Measurements from ENCODE around the gene DYRK3. TPM values are rescaled to one million over a fixed set of nuclear protein-coding genes. Genes with fewer than 3 reads are reported as not detected.

The DYRK3 gene
- total and polyA plus RNA-seq, 9 of the 15 experiments (the other 6 are each of a cell fraction or from before 2014, with no cell fraction given) = 4.5 to 33.7 (median 25.7) TPM

- 0 out of 2 replicates have a peak, but pooled peaks have one; percentile 54 for TF ChIP-seq MAX (CRISPR knock-in tag; IDR thresholded peaks at IDR 0.05)
- no peak for TF ChIP-seq PURB (CRISPR knock-in tag; IDR thresholded peaks at IDR 0.05; ENCODE audit: low read depth)
- TF ChIP-seq PHB2 (IDR thresholded peaks at IDR 0.05; ENCODE audit: low read depth) = peak; percentile 77
- no peak for TF ChIP-seq THAP7 (CRISPR knock-in tag; IDR thresholded peaks at IDR 0.05)
Observed at GRCh38 chr1:206672844-206673758, 37.8 kb downstream of the DYRK3 start (continued).

- no peak for FAIRE-seq
- H3K9ac ChIP-seq (ENCODE audit: insufficient read depth in 1 of 2, low read depth in 2 of 2, low read length in 2 of 2) = peak overlapping the region in 1 of 2 experiments; percentile 66; a peak in 2 of 4 replicates
- POLR2A ChIA-PET = interaction anchor here (1.2 to 3.7 kb wide), 5 partner anchors 9 to 18 kb away, joined by 3 to 40 read pairs (median 19); no protein-coding TSS in a partner anchor
- intact Hi-C loops (cut with micrococcal nuclease) (loop anchor here (5.0 kb wide), 1 partner anchor 33 kb away; no protein-coding TSS in a partner anchor), in situ Hi-C loops (cut with MboI) (no loop called here)
- H3K79me2 ChIP-seq (ENCODE audit: control insufficient read depth, insufficient read depth, low read length) = no peaks in the 10 kb centered on the region
- no peaks in the 10 kb centered on the region for H3K9me3 ChIP-seq (replicated peaks; ENCODE audit: control insufficient read depth, insufficient read depth, low read depth, low read length)
- no peak overlapping the region for H3K4me2 ChIP-seq (ENCODE audit: insufficient read depth, low read length)
- no peaks in the 10 kb centered on the region for H3K9me1 ChIP-seq (ENCODE audit: control insufficient read depth, insufficient read depth, low read length)
- H3K36me3 ChIP-seq (ENCODE audit: control insufficient read depth, insufficient read depth, low read length) = no peaks in the 10 kb centered on the region
- ATAC-seq = no peak
- H2AFZ ChIP-seq (ENCODE audit: low read depth, low read length) = 0 out of 2 replicates have a peak overlapping the region, but pooled peaks have one; percentile 66
- H3K27me3 ChIP-seq (ENCODE audit: control insufficient read depth in 2 of 2, insufficient read depth in 2 of 2, low read length in 2 of 2) = no peaks in the 10 kb centered on the region
- 73% methylated on average over 3 of the region's 3 CpGs for WGBS (ENCODE audit: insufficient coverage, low coverage, missing lambda C conversion rate)
- DNase-seq (ENCODE audit: extremely low read depth in 1 of 4, low spot score in 3 of 4) = no peak
- no TSS peak for BruUV-seq (replicated peaks)
- CTCF ChIA-PET (ENCODE audit: low intra/inter-chr PET ratio) = no interaction called here
- peaks cover 42 to 69% of the 10 kb centered on the region in 2 experiments for H3K4me1 ChIP-seq (replicated peaks in 1 of 2; ENCODE audit: control insufficient read depth in 2 of 2, insufficient read depth in 2 of 2, low read length in 2 of 2)
- H3K27ac ChIP-seq (ENCODE audit: extremely low read depth, low read depth, low read length) = peak overlapping the region; percentile 80; the same call in 2 of the 3 replicates
- H3K4me3 ChIP-seq = no peak overlapping the region
- no peaks in the 10 kb centered on the region for H4K20me1 ChIP-seq (replicated peaks; ENCODE audit: control insufficient read depth, insufficient read depth, low read length)
- TF ChIP-seq ZNF696 (CRISPR knock-in tag; conservative IDR thresholded peaks at IDR 0.05) (no peak), BRD9 (IDR thresholded peaks at IDR 0.05; ENCODE audit: low read depth, partially characterized antibody) (no peak), GTF2A2 (tag; IDR thresholded peaks at IDR 0.05) (no peak), NUFIP1 (IDR thresholded peaks at IDR 0.05; ENCODE audit: partially characterized antibody) (no peak), FOXM1 (IDR thresholded peaks at IDR 0.05; ENCODE audit: low read depth) (no peak), FOXM1 (CRISPR knock-in tag; IDR thresholded peaks at IDR 0.05; ENCODE audit: low read depth) (no peak), HMGN3 (IDR thresholded peaks at IDR 0.05; ENCODE audit: borderline replicate concordance, extremely low read depth, insufficient read length, low read depth, low read length) (no peak), SMARCC2 (IDR thresholded peaks at IDR 0.05; ENCODE audit: low read depth) (no peak), MEIS2 (IDR thresholded peaks at IDR 0.05; ENCODE audit: partially characterized antibody) (peak; percentile 16), NFE2L1 (tag; IDR thresholded peaks at IDR 0.05; ENCODE audit: borderline replicate concordance, low read depth) (no peak), ADNP (tag; IDR thresholded peaks at IDR 0.05) (no peak), ZNF217 (CRISPR knock-in tag; IDR thresholded peaks at IDR 0.05) (no peak), PHF20 (IDR thresholded peaks at IDR 0.05; ENCODE audit: partially characterized antibody) (no peak), BCOR (IDR thresholded peaks at IDR 0.05) (peak; percentile 28; the same call in 1 of the 2 replicates)
Observed at GRCh38 chr1:206674236-206674635, 38.9 kb downstream of the DYRK3 start.
